ENCODE measurements around the gene CD274. TPM values are rescaled to one million over a fixed set of nuclear protein-coding genes. Genes with fewer than 3 reads are reported as not detected.

Gene CD274
- total and polyA plus RNA-seq, 2 of the 8 experiments (the other 6 are each of a cell fraction or from before 2014, with no cell fraction given), result 0.08 to 0.15 TPM

- DNase-seq (ENCODE audit: low read depth in 1 of 2, low spot score in 2 of 2) (no peak), FAIRE-seq (no peak)
- Histone ChIP-seq H4K5ac (ENCODE audit: insufficient read length, low read depth, low read length) (no peak overlapping the region), H3K4me1 (replicated peaks in 1 of 4; ENCODE audit: control insufficient read depth in 3 of 4, insufficient read depth in 4 of 4, low read length in 3 of 4) (no peaks in the 10 kb centered on the region; a peak in 2 of 7 replicates), H3K79me1 (ENCODE audit: low read depth, low read length) (no peaks in the 10 kb centered on the region), H3K27ac (ENCODE audit: low read depth, low read length) (no peak overlapping the region), H3K4me2 (ENCODE audit: insufficient read depth in 1 of 2, low read depth in 2 of 2, low read length in 2 of 2) (no peak overlapping the region), H3K9me3 (ENCODE audit: insufficient read depth in 2 of 2, low read depth in 1 of 2, low read length in 1 of 2) (no peaks in the 10 kb centered on the region), H3K9ac (replicated peaks in 1 of 4; ENCODE audit: extremely low read depth in 1 of 4, low read depth in 3 of 4, low read length in 3 of 4) (no peak overlapping the region), H2BK20ac (ENCODE audit: low read length) (no peak overlapping the region), H3K56ac (replicated peaks; ENCODE audit: insufficient read length, low read depth, low read length) (no peak overlapping the region), H3K18ac (ENCODE audit: extremely low read depth, low read length) (no peak overlapping the region), H4K91ac (replicated peaks; ENCODE audit: insufficient read length, low read length) (no peak overlapping the region), H3K4me3 (ENCODE audit: extremely low read depth in 1 of 4, insufficient read depth in 2 of 4, low read depth in 3 of 4, low read length in 4 of 4) (no peak overlapping the region), H4K8ac (ENCODE audit: extremely low read depth, insufficient read depth, low read length) (no peak overlapping the region), H3K23ac (ENCODE audit: insufficient read length) (no peak overlapping the region), H3K14ac (ENCODE audit: insufficient read length) (no peak overlapping the region), H3K27me3 (replicated peaks in 1 of 4; ENCODE audit: control insufficient read depth in 3 of 4, extremely low read depth in 1 of 4, insufficient read depth in 3 of 4, low read length in 3 of 4) (no peaks in the 10 kb centered on the region), H2BK5ac (ENCODE audit: low read depth, low read length) (no peak overlapping the region), H2AK5ac (ENCODE audit: low read depth, low read length) (no peak overlapping the region), H3K23me2 (ENCODE audit: low read depth, low read length) (no peaks in the 10 kb centered on the region), H2BK12ac (ENCODE audit: low read depth, low read length) (no peak overlapping the region), H3K79me2 (ENCODE audit: control insufficient read depth in 1 of 2, insufficient read depth in 2 of 2, low read length in 2 of 2) (no peaks in the 10 kb centered on the region), H2AFZ (ENCODE audit: low read length) (no peak overlapping the region), H3K36me3 (ENCODE audit: control insufficient read depth in 2 of 4, insufficient read depth in 4 of 4, low read length in 3 of 4) (no peaks in the 10 kb centered on the region), H2BK15ac (ENCODE audit: low read length) (no peak overlapping the region), H4K20me1 (replicated peaks in 1 of 2; ENCODE audit: control insufficient read depth in 1 of 2, insufficient read depth in 2 of 2, low read length in 2 of 2) (no peaks in the 10 kb centered on the region), H3K4ac (replicated peaks; ENCODE audit: insufficient read length, low read depth, low read length) (no peak overlapping the region), H2BK120ac (replicated peaks; ENCODE audit: low read depth, low read length) (no peak overlapping the region)
- POLR2A ChIA-PET (ENCODE audit: partially characterized antibody), result interaction anchor here (1.0 kb wide), 1 partner anchor 30 kb away, joined by 4 read pairs; no protein-coding TSS in a partner anchor
- no peak for TF ChIP-seq SIRT6 (IDR thresholded peaks at IDR 0.05; ENCODE audit: low read length)
- no peak for TF ChIP-seq TAF7 (optimal IDR thresholded peaks at IDR 0.05; ENCODE audit: borderline replicate concordance, low read depth, low read length)
- TF ChIP-seq SIX5 (IDR thresholded peaks at IDR 0.05; ENCODE audit: low read depth, low read length), result no peak
- TF ChIP-seq CHD2 (IDR thresholded peaks at IDR 0.05; ENCODE audit: low read length), result no peak
- no peak for TF ChIP-seq GABPA (IDR thresholded peaks at IDR 0.05; ENCODE audit: borderline replicate concordance, insufficient read depth, low read length)
- no peak for TF ChIP-seq JUN (IDR thresholded peaks at IDR 0.05; ENCODE audit: low read depth, low read length)
- TF ChIP-seq HDAC2 (IDR thresholded peaks at IDR 0.05; ENCODE audit: borderline replicate concordance in 1 of 2, low read depth in 2 of 2, low read length in 2 of 2), result no peak
- no peak for TF ChIP-seq CBX8 (IDR thresholded peaks at IDR 0.05; ENCODE audit: borderline replicate concordance, low read depth, low read length)
- no peak for TF ChIP-seq SRF (IDR thresholded peaks at IDR 0.05; ENCODE audit: low read depth, low read length)
- no peak for TF ChIP-seq BCL11A (IDR thresholded peaks at IDR 0.05; ENCODE audit: low read depth in 2 of 2, low read length in 2 of 2)
- TF ChIP-seq TAF1 (IDR thresholded peaks at IDR 0.05; ENCODE audit: low read depth, low read length), result no peak
- no peak for TF ChIP-seq POU5F1 (IDR thresholded peaks at IDR 0.05; ENCODE audit: low read depth, low read length)
- CTCF ChIA-PET (ENCODE audit: partially characterized antibody), result no interaction called here
- WGBS, 2 experiments (ENCODE audit: extremely low coverage in 1 of 2, insufficient coverage in 1 of 2, insufficient read length in 1 of 2, insufficient replicate concordance in 2 of 2, low coverage in 1 of 2, low lambda C conversion rate in 2 of 2, missing lambda C conversion rate in 1 of 2), result 94% methylated on average over 16 of the region's 18 CpGs; no CpG with 5 or more reads in 1 of the 2 experiments
These were observed 50.3 kb downstream of the CD274 start for GRCh38 chr9:5500441-5501235.
